Keratinocyte (primary cell): ENCODE measurements around the gene HSBP1L1.

Source experiments
- CTCF ChIP-seq, 3 experiments: IDR thresholded peaks in 1 of 3; conservative IDR thresholded peaks in 1 of 3; optimal IDR thresholded peaks in 1 of 3; 2 replicates in 2 of 3; 3 replicates in 1 of 3; pipeline versions ENCODE3 to v1.5.1; 2011; ENCODE audit warnings: low read length in 3 of 3, mild to moderate bottlenecking in 3 of 3, moderate library complexity in 2 of 3, control low read depth in 1 of 3, inconsistent platforms in 1 of 3; ENCODE audit not compliant: insufficient read depth in 2 of 3; ENCODE audit errors: extremely low read depth in 1 of 3
- EZH2 ChIP-seq: IDR thresholded peaks from one replicate; pipeline ENCODE4 v1.6.1; 2012; ENCODE audit warnings: inconsistent platforms, mild to moderate bottlenecking, low read length, moderate library complexity

GRCh38 chr18:79935925-79936324, 28.5 kb upstream of the HSBP1L1 start:
- no peak for TF ChIP-seq CTCF (optimal IDR thresholded peaks at IDR 0.05 in 1 of 3, IDR thresholded peaks at IDR 0.05 in 1 of 3, conservative IDR thresholded peaks at IDR 0.05 in 1 of 3; ENCODE audit: extremely low read depth in 1 of 3, insufficient read depth in 2 of 3, low read length in 3 of 3)
- TF ChIP-seq EZH2: no peak
